Brain pericyte (primary cell): ENCODE data around the gene PRDM11.
"Not testable (repeated sequence)": the region's sequence is repeated elsewhere in the genome, so short reads cannot be mapped to it uniquely, and the experiment has no call there.

Source experiments
- DNase-seq: peaks from one replicate; pipeline ENCODE4 v3.0.0-alpha.2; 2012; ENCODE audit warnings: low read depth, low spot score

PRDM11 gene

GRCh38 chr11:45146072-45147016, at the start of gene PRDM11:
TSS of gene PRDM11 (plus strand) at chr11:45146639. CDS start at chr11:45181767, 35,128 bp downstream.
- DNase-seq, result no peak

- no peak for DNase-seq
These were observed 48.5 kb upstream of the PRDM11 start for GRCh38 chr11:45097721-45098493.

GRCh38 chr11:45098929-45099328, 47.5 kb upstream of the PRDM11 start:
- DNase-seq, result no peak

- DNase-seq, result no peak
These were observed 46.1 kb upstream of the PRDM11 start for GRCh38 chr11:45100339-45100738.

GRCh38 chr11:45102361-45102809, 44.1 kb upstream of the PRDM11 start:
- no peak for DNase-seq

GRCh38 chr11:45102810-45103621, 43.4 kb upstream of the PRDM11 start:
- peak; percentile 40 for DNase-seq

GRCh38 chr11:45104006-45104789, 42.2 kb upstream of the PRDM11 start:
- no peak for DNase-seq

- no peak for DNase-seq
These were observed 41.7 kb upstream of the PRDM11 start for GRCh38 chr11:45104790-45105084.

- DNase-seq, result peak; percentile 31
These were observed 41.0 kb upstream of the PRDM11 start for GRCh38 chr11:45105233-45105983.

GRCh38 chr11:45105984-45106375, 40.5 kb upstream of the PRDM11 start:
- no peak for DNase-seq

GRCh38 chr11:45106440-45106839, 40.0 kb upstream of the PRDM11 start:
- no peak for DNase-seq

GRCh38 chr11:45107029-45107428, 39.4 kb upstream of the PRDM11 start:
- DNase-seq, result no peak

GRCh38 chr11:45108070-45109064, 38.1 kb upstream of the PRDM11 start:
- DNase-seq, result no peak

GRCh38 chr11:45109400-45109799, 37.0 kb upstream of the PRDM11 start:
- DNase-seq, result no peak

GRCh38 chr11:45110562-45110961, 35.9 kb upstream of the PRDM11 start:
- no peak for DNase-seq

- DNase-seq, result no peak
These were observed 32.6 kb upstream of the PRDM11 start for GRCh38 chr11:45113807-45114206.

GRCh38 chr11:45127836-45128235, 18.6 kb upstream of the PRDM11 start:
- not testable (repeated sequence) for DNase-seq

GRCh38 chr11:45133878-45134277, 12.6 kb upstream of the PRDM11 start:
- no peak for DNase-seq

GRCh38 chr11:45141171-45141570, 5.3 kb upstream of the PRDM11 start:
- no peak for DNase-seq
